Lower leg skin (tissue), 3 donors: Measurements from ENCODE around the gene CD274.

Source experiments
- CTCF ChIP-seq, 3 donors: fragments of 450-650 bp; IDR thresholded peaks; one replicate each; pipeline ENCODE4 v1.5.1; 2016; ENCODE audit warnings: antibody characterized with exemption in 3 of 3, mild to moderate bottlenecking in 3 of 3, moderate library complexity in 2 of 3
- POLR2A ChIP-seq, 2 donors: fragments of 450-650 bp; IDR thresholded peaks; one replicate each; pipeline ENCODE4 v1.6.1; 2016 to 2017; ENCODE audit warnings: antibody characterized with exemption in 2 of 2, mild to moderate bottlenecking in 1 of 2, moderate library complexity in 1 of 2

GRCh38 chr9:5430912-5431311 lies 19.4 kb upstream of the CD274 start:
- no peak for TF ChIP-seq CTCF (IDR thresholded peaks at IDR 0.05)
- TF ChIP-seq POLR2A (IDR thresholded peaks at IDR 0.05) = no peak
